GM18498 (cell line): ENCODE measurements around the gene PTPRN2.
"Not testable (repeated sequence)": the region's sequence is repeated elsewhere in the genome, so short reads cannot be mapped to it uniquely, and the experiment has no call there.

Experiments used
- ATAC-seq: cut with Tn5 transposase; IDR thresholded peaks from one replicate; pipeline ENCODE4 v1.9.1; 2021; ENCODE audit warnings: mild to moderate bottlenecking, moderate library complexity; ENCODE audit not compliant: unreplicated experiment

PTPRN2 gene

GRCh38 chr7:158315326-158315725 is 272.3 kb downstream of the PTPRN2 start:
- ATAC-seq: no peak

- ATAC-seq: no peak
Observed at GRCh38 chr7:158314394-158314793, 273.2 kb downstream of the PTPRN2 start.

- no peak for ATAC-seq
Observed at GRCh38 chr7:158313931-158314330, 273.7 kb downstream of the PTPRN2 start.

- no peak for ATAC-seq
Observed at GRCh38 chr7:158312789-158313188, 274.8 kb downstream of the PTPRN2 start.

- no peak for ATAC-seq
Observed at GRCh38 chr7:158311791-158312190, 275.8 kb downstream of the PTPRN2 start.

- no peak for ATAC-seq
Observed at GRCh38 chr7:158310924-158311666, 276.5 kb downstream of the PTPRN2 start.

- no peak for ATAC-seq
Observed at GRCh38 chr7:158309868-158310763, 277.5 kb downstream of the PTPRN2 start.

- ATAC-seq: no peak
Observed at GRCh38 chr7:158308001-158308400, 279.6 kb downstream of the PTPRN2 start.

- ATAC-seq: not testable (repeated sequence)
Observed at GRCh38 chr7:158304072-158304471, 283.6 kb downstream of the PTPRN2 start.

GRCh38 chr7:158303121-158303520 is 284.5 kb downstream of the PTPRN2 start:
- no peak for ATAC-seq

- no peak for ATAC-seq
Observed at GRCh38 chr7:158302274-158303070, 285.2 kb downstream of the PTPRN2 start.

GRCh38 chr7:158301207-158301606 is 286.4 kb downstream of the PTPRN2 start:
- no peak for ATAC-seq

GRCh38 chr7:158300427-158300826 is 287.2 kb downstream of the PTPRN2 start:
- no peak for ATAC-seq

- ATAC-seq: no peak
Observed at GRCh38 chr7:158299607-158300006, 288.0 kb downstream of the PTPRN2 start.

GRCh38 chr7:158296798-158297104 is 290.9 kb downstream of the PTPRN2 start:
- no peak for ATAC-seq

GRCh38 chr7:158295966-158296797 is 291.4 kb downstream of the PTPRN2 start:
- no peak for ATAC-seq

GRCh38 chr7:158294468-158295215 is 293.0 kb downstream of the PTPRN2 start:
- not testable (repeated sequence) for ATAC-seq

- ATAC-seq: no peak
Observed at GRCh38 chr7:158292948-158293347, 294.7 kb downstream of the PTPRN2 start.

GRCh38 chr7:158291998-158292397 is 295.6 kb downstream of the PTPRN2 start:
- ATAC-seq: no peak
